H4 (cell line): Measurements from ENCODE around the gene TGFBR1. TPM values are rescaled to one million over a fixed set of nuclear protein-coding genes. Genes with fewer than 3 reads are reported as not detected.

Experiments used
- DNase-seq: peaks from one replicate; pipeline ENCODE4 v3.0.0-alpha.2; 2015; ENCODE audit warnings: low spot score
- total RNA-seq: library from RNA; depleted of rRNA; stranded (reverse); fragments of >200 nt; shearing (Covaris generic); gene quantifications from 2 replicates; pipeline ENCODE4 v1.2.3, GENCODE V29; 2014; rRNA removed

TGFBR1 gene
- total RNA-seq: 31.7 and 35.7 TPM in 2 replicates

DNA sequence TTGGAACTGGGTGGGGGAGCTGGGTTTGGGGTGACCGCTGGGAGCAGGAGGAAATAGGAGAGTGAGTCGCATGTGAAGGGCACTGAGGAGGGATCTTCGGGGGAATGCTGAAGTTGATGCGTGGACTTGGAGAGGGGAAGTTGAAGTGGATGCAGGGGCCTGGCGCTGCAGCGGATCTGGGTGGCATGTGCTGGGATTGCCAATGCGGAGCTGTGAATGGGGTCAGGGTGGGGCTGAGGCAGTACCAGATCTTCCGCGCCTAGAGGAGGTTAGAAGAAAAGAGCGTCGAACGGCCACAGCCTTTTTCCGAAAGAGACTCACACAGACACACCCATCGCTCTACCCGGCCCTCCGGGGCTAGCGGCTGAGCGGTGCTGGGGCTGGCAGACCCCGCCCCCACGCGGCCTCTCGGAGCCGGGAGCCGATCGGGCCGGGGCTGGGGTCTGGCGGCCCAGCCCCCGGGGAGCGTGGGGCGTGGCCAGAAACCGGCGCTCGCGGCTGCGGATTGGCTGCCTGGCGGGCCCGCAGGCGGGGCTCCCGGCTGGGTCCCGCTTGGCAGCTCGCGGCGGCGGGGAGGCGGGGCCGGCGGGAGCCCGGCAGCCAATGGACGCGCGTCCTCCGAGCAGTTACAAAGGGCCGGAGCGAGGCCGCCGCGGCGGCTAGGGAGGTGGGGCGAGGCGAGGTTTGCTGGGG lies at the start of gene TGFBR1:
Gene TGFBR1, plus strand, starts transcription at position 655 of the 693 bp plus-strand sequence. CDS start 93 bp downstream, outside the sequence.
- peak; percentile 81 for DNase-seq

DNA sequence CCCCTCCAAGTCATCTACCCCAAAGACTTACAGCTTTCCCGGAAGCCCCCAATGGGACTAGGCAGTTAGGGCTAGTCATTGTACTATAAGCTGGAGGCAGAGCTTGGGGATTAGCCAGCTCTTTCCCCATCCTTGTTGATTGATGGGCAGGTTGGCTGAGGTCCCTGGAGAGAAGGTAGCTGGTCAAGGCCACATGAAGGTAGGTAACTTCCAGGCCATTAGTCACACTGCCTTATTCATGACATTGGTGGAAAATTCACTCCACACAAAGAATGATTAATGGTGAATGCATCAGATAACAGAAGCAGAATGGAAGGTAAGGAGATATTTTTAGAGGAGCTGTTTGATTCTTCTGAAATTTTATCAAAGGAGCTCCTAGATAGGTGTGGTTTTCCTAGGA lies 49.5 kb upstream of the TGFBR1 start:
- DNase-seq: no peak

DNA sequence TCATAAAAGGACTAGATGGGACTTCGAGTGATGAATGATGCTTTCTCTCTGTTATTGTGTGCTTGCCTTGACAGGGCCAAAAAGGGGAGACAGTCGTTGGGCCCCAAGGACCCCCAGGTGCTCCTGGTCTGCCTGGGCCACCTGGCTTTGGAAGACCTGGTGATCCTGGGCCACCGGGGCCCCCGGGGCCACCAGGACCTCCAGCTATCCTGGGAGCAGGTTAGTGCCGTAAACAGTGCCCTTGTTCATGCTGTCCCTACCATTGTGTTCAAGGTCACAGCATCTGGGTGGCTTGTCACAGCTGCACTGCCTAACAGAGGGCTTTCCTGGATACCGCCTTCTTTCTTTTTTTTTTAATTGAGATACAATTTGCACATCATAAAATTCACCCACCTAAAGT lies 48.7 kb upstream of the TGFBR1 start:
- DNase-seq: no peak

DNA sequence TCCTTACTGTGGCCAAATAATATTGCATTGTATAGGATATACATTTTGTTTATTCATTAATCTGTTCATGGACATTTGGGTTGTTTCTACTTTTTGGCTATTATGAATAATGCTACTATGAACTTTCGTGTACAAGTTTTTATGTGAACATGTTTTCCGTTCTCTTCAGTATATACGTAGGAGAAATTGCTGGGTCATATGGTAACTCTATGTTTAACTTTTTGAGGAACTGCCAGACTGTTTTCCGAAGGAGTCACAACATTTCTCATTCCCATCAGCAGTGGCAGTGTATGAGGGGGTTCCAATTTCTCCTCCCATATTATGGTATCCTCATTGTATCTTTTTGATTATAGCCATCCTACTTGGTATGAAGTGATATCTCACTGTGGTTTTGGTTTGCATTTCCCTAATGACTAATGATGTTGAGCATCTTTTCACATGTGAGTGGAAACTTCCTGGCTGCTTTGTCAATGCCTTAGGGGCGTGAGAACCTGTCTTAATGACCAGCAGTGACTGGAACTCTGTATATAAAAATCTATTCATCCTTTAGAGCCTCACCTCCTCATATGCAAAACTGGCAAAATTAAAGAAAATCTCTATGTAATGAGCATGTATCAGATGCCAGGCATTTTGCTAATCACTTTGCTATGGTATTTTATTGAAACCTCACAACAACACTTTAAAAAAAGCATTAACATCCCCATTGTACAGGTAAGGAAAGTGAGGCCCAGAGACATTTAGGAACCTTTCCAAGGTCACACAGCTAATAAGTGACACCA lies 47.8 kb upstream of the TGFBR1 start:
- peak; percentile 60 for DNase-seq

DNA sequence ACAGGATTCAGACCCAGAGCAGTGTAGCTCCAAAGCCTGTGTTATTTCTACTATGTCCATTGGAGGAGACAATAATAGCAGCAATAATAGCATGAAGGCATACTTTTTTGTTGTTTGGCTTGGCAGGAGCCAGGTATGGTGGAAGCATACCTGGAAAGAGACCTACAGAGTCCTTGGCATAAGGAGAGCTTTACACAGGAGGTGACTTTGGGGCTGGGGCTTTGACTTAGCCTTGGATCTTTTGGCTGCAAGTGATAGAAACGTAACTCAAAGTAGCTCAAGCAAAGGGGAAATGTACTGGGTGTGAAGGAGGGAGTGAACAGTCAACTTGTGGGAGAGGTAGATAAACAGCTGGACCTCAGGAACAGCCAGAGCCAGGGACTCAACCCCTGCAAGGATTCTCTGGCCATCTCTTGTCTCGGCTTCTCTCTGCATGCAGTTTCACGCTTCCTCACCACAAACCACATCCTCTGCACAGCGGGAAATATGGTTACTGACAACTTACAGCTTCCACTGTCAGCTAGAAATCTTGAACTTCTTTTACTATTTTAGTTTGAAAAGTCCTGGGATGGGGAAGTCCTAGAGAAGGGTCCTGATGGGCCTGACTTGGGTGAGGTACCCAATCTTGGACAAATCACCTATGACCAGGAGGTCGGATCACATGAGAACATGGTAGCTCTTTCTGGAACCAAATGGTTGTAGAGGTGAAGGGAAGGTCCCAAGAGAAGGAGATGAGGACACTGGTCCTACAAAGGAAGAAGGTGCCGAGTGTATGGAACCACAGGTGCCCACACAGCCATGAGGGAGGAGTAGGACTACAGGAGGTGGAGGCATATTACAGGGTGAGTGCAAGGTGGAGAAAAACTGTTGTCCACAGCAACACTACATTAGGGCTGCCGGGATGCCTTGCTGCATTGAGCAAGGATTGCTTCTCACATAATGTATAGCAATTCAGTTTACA lies 47.0 kb upstream of the TGFBR1 start:
- DNase-seq: peak; percentile 86

DNA sequence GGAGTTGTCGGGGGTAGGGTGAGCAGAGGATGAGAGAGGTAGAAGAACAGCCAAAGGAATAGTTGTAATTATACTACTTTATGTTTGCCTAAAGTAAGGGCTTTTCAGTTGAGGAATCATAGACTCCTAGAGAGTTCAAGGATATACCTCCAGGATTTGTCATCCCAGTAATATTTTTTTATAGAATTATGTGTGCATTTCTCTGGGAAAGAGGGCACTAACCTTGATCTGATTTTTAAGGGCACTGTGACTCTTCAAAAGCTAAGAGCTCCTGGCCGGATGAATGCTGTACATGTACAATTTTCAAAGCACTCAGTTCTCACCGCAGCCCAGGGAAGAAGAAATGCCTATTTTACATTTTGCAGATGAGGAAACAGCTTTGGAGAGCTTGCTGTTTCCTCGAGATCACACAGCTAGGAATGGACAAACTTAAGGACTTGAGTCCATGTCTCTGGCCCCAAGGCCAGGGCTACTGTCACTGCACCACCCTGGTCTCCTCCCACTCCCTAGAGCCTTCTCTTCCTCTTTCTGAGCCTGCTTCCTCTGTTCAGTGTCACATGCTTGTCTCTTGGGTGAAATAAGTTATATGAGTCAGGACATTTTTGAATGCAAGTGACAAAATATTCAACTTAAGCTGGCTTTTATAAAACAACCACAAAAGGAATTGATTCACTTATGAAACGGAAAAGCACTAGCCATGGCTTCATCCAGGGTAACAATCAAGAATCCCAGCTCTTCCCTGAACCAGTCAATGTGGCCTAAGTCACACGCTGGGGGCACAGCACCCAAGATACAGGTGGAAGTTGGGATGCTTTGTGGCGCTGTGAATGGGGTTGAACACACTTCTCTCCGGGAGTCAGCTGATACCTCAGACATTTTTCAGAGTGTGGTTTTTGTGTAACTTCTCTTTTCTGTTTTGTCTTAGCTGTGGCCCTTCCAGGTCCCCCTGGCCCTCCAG lies 45.7 kb upstream of the TGFBR1 start:
- no peak for DNase-seq

DNA sequence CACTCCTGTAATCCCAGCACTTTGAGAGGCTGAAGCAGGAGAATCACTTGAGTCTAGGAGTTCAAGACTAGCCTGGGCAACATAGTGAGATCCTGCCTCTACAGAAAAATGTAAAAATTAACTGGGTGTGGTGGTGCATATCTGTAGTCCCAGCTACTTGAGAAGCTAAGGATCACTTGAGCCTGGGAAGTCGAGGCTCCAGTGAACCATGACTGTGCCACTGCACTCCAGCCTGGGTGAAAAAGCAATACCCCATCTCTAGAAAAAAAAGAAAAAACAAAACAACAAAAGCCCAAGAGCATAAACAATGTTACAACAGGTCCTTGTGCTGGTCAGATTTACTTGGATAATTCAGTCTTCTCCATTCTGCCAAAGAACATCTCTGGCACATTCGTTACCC lies 44.3 kb upstream of the TGFBR1 start:
- DNase-seq: no peak

DNA sequence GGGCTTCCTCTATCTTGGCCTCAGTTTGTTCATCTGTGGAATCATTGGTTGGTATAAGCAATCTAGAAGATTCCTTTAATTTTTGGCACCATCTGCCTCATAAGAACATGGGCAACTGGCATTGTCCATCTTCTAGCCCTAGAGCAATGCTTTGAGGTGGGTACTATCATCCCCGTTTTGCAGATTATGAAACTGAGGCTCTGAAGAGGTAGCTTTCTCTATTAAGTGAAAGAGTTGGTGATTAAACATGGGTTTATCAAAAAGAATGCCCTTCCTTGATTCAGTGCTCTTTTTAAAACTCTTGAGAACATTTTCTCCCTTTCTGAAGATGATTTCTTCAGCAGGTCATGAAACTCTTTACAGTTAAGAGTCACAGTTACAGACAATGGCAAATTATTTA lies 42.4 kb upstream of the TGFBR1 start:
- DNase-seq: no peak

DNA sequence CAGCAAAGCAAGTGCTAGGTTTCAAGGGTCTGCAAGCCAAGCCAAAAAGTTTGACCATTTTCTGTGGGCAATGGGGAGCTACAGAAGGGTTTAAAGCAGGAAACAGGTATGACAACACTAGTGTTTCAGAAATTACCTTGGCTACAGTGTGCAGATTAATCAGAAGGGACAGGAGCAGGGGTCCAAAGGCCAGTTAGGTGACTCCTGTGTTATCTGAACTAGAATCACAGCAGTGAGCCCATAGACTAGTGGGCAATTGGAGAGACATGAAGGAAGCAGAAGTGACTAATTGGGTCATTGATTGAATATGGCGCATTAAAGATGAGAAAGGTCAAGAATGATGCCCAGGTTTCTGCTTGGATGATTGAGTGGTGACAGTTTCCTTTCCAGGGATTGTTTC lies 41.4 kb upstream of the TGFBR1 start:
- DNase-seq: no peak

DNA sequence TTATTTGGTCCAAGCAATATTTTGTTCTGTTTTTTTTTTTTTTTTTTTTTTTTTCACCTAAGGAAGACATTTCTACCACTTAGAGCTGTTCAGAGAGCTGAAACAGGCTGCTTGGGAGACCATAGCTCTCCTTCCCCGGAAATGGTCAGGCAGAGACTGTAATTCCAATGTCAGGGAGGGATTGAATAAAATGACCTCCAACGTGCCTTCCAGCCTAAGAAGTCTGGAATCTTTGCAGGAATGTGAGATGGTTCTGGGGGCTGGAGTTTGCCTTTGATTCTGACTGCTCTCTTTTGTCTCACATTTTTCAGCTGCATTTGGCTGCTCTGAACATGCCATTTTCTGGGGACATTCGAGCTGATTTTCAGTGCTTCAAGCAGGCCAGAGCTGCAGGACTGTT lies 38.3 kb upstream of the TGFBR1 start:
- no peak for DNase-seq

DNA sequence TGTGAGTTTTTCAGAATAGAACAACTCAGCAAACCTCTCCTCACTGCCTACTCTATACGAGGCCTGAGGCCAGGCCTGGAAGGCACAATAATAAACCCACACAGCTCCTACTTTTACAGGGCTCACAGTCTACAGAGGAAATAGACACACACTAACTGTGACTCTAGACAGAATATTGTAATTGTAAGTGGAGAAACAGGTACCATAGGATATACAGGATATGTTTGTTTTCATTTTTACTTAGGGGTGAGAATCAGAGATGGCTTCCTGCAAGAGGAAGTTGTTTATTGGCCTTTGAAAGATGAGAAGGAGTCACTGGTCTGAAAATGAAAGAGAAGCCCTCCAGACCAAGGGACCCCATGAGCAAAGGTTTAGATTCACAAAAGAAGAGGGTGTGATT lies 35.8 kb upstream of the TGFBR1 start:
- no peak for DNase-seq

DNA sequence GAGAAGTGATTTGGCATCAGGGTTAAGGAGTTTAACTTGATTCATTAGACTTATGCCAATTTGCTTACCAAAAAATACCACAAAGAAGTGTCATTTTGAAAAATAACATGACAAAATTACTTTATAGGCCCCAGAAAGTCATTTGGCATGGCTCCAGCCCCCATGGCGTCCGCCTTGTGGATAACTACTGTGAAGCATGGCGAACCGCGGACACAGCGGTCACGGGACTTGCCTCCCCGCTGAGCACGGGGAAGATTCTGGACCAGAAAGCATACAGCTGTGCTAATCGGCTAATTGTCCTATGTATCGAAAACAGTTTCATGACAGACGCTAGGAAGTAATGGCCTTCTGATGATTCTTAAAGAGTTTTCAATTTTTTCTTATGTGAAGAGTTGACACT lies 35.4 kb upstream of the TGFBR1 start:
- DNase-seq: no peak

DNA sequence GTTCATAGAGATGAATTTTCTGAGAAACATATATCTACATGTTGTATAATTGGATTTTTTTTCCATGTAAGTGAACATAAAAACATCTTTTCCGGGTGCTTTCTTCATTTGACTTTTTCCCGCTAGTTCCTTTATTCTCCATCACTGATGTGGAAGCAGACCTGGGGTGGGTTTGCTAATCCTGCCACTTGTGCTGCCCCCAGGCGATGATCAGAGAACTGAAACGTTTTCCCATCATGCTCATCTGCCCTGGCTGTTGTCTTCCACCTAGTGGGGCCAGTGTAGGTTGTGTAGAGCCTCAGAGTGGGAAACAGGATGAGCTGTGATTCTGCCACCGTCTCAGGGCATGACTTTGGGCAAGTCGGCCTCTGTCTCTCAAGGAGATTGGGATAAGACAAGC lies 34.2 kb upstream of the TGFBR1 start:
- no peak for DNase-seq

DNA sequence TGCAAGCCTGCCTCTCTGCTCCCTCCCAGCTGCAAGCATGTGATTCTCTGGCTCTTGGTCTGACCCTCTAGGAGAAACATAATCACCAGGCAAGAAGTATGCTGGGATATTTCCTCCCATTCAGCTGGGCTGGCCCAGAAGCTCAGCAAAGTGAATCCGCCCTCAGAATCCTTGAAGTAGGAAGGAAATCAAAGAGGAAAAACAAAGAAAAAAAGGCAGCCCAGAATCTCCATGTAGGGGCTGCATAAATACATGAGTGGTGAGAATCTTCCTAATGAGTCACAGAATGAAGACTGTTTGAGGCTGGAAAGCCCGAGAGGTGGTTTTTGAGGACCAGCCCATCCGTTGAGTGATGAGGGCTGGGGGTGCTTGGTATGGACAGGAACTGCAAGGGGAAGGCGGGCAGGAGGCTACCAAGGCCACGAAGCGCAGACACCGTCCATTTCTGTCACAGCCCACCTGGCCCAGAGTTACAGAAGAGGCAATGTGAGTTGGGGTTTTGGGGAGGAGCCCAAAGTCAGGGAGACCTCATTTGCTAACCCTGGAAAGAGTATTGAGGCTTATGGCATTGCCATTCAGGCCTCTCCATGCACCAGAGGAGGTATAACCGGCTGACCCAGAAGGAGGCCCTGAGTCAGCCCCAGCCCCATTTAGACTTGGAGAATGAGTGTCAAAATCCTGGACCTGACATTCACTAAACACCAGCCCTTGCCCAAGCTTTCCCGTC lies 33.4 kb upstream of the TGFBR1 start:
- no peak for DNase-seq

DNA sequence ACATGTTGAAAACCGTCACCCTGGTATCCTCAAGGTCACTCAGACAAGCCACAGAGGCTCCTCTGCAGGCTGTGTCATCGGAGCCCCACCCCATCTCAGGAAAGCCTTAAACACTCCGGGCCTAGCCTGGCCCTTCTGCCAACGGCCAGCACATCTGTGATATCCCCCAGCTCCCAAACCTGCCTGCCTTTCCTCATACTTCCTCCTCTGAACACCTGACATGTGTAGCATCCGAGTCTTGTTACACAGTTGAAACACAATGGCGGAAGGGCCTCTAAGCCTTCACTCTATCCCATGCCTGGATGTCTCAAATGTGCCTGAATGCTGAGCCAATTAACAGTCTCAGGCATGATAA lies 32.9 kb upstream of the TGFBR1 start:
- no peak for DNase-seq

DNA sequence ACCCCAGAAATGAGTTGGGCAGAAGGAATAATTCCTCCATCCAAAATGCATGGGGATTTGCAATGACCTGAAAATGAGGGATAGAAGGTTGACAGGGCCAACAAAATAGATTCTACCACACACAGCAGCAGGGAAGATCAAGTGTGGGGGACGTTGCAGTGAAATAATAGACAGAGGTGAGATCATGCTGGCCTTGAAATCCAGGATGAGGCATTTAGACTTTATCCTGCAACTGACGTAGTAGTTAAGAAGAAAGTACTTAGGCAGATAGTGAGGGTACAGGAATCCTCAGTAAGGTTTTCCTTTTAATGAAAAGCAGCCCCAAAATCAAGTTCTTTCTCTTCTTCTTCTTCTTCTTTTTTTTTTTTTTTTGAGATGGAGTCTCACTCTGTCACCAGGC lies 31.6 kb upstream of the TGFBR1 start:
- no peak for DNase-seq

DNA sequence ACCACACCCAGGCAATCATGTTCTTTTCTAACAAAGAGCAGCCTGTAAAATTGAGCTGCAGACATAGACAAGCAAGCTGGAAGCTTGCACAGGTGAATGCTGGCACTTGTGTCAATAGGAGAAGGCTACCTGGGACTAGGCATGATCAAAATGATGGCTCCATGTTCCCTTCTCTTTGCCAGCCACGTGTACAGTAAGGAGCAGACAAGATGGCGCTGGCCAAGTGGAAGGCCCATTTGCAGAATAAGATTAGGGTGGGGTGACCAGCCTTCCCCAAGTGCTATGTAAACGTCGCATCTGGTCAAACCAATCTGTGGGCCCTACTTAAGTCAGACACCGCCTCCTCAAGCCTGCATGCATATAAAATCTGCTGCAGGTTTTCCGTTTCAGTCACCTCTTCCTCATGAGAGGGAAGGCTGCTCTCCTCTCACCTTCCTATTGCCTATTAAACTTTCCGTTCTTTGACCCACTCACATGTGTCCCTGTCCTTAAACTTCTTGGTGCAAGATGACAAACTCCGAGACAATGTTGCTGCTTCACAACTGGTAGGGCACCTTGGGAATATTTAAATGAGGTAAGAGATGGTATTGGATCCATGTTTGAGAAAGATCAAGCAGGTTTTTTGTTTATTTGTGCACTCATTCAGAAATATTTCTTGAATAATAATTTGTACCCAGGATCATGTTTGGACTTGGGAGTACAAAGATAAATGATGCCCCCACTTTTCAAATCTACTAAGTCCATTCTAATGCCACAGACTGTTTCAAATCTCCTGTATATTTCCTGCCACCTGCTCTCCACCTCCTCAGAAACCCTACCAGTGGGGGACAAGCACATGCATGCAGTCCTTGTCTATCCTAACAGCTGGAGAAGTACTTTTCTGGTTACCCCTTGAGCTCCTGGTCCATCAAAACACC lies 30.7 kb upstream of the TGFBR1 start:
- DNase-seq: no peak

DNA sequence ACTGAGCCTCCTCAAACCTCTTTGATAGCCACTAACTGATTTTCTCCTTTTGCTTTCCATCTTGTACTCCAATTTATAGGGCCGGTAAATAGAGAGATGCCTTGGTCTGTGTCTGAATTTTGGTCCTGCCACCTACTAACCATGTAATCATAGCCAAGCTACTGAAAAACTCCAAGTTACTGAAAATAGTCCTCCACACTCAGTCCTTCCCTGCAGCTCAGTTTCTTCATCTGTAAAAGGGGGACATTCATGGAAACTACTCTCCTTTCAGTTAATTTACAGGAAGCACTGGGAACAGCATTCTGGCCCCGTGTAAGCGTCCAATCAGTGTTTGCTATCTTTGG lies 30.0 kb upstream of the TGFBR1 start:
- DNase-seq: no peak

DNA sequence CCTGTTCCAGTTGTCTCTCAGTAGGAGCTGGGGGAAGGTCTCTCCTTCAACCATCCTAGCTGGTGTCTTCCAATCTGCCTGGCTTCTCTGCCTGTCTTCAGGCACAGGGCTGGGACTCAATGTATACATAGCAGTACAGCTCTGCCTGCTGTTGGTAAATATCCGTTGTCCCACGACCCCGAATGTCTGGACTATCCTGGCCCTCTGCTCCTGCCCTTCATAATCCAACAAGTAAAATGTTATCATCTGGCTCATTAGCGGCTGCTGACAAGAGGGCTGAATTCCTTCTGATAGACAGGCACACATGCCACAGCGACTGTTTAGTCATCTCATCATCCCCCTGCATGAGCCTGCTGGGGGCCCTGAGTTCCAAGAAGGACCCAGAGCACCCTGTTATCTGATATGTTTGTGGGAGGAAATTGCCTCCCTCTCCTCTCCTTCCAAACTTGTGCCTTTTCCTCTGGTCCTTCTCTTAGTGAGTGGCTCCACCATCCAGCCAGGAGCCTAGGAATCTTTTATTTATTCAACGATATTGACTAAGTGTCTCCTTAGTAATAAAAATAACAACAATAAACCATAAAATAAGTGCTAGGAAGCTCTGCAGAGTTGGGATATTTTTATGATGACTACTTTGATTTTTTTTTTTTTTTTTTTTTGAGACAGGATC lies 29.5 kb upstream of the TGFBR1 start:
- no peak for DNase-seq
